ENCODE results near the gene PCDHGB3. TPM values are rescaled to one million over a fixed set of nuclear protein-coding genes. Genes with fewer than 3 reads are reported as not detected.
A peak's percentile ranks its signal among the peaks of the same experiment; 100 is the strongest.
"Not testable (repeated sequence)": the region's sequence is repeated elsewhere in the genome, so short reads cannot be mapped to it uniquely, and the experiment has no call there.

The PCDHGB3 gene
- polyA plus RNA-seq, 1 of the 3 experiments (the other 2 are of a cell fraction), result 0.53 TPM

DNA sequence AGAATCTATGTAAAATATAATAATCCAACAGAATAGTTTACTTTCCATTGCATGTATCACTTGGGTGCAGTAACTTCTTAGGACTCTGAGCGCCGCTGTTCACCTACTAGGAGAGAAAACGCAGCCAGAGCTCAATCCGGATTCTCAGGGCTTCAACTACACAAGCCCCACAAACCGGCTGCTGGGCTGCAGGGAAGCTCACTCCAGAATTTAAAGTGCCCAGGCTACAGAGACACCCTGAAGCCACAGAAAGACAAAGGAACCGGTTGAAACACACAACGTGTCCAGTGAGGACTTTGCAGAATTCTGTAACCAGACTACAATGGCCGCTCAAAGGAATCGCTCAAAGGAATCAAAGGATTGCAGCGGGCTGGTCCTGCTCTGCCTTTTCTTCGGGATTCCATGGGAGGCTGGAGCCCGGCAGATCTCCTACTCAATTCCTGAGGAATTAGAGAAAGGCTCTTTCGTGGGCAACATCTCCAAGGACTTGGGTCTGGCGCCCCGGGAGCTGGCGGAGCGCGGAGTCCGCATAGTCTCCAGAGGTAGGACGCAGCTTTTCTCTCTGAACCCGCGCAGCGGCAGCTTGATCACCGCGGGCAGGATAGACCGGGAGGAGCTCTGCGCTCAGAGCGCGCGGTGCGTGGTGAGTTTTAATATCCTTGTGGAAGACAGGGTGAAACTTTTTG lies 43.0 kb downstream of the PCDHGB3 start, which contains the start of gene PCDHGA10:
PCDHGA10 (plus strand) TSS at position 134 of the 686 bp plus-strand sequence; CDS start at position 323, 189 bp downstream.
- ChIA-PET CTCF (interaction anchor here (0.9 to 2.5 kb wide), 5 partner anchors 105 to 328 kb away, joined by 3 to 11 read pairs (median 4); no protein-coding TSS in a partner anchor), POLR2A (no interaction called here)
- Histone ChIP-seq H3K9ac (no peak within 1 kb of the TSS), H3K4me2 (no peak within 1 kb of the TSS), H3K4me1 (ENCODE audit: control insufficient read depth in 1 of 2, insufficient read depth in 2 of 2, low read depth in 1 of 2, low read length in 1 of 2) (no peaks in the 10 kb centered on the region), H3K79me2 (ENCODE audit: insufficient read depth) (no peaks in the 10 kb centered on the region), H3K27me3 (ENCODE audit: insufficient read depth) (no peaks in the 10 kb centered on the region), H3K9me3 (no peaks in the 10 kb centered on the region), H3K27ac (ENCODE audit: low read depth in 2 of 2, low read length in 1 of 2) (no peak within 1 kb of the TSS), H3K9me2 (no peaks in the 10 kb centered on the region), H3F3A (replicated peaks; ENCODE audit: insufficient read depth) (peaks cover 4% of the 10 kb centered on the region), H3K36me3 (replicated peaks in 1 of 2; ENCODE audit: control insufficient read depth in 1 of 2, insufficient read depth in 2 of 2, low read length in 1 of 2) (no peaks in the 10 kb centered on the region), H3K4me3 (ENCODE audit: low read depth in 2 of 2, low read length in 1 of 2) (peak within 1 kb of the TSS; percentile 22 to 28; a peak in 3 of 4 replicates), H2AFZ (ENCODE audit: low read depth) (no peak within 1 kb of the TSS), H4K20me1 (ENCODE audit: insufficient read depth) (no peaks in the 10 kb centered on the region)
- DNase-seq, result no peak
- WGBS (ENCODE audit: low lambda C conversion rate), result 85% methylated on average over 31 of the region's 31 CpGs
- TF ChIP-seq SMC3 (IDR thresholded peaks at IDR 0.05; ENCODE audit: low read depth, low read length) (peak; percentile 26; the same call in 1 of the 2 replicates), FOXJ3 (CRISPR knock-in tag; IDR thresholded peaks at IDR 0.05) (no peak), RAD21 (IDR thresholded peaks at IDR 0.05; ENCODE audit: low read length) (peak; percentile 47)
- TF ChIP-seq, protein P1, sequence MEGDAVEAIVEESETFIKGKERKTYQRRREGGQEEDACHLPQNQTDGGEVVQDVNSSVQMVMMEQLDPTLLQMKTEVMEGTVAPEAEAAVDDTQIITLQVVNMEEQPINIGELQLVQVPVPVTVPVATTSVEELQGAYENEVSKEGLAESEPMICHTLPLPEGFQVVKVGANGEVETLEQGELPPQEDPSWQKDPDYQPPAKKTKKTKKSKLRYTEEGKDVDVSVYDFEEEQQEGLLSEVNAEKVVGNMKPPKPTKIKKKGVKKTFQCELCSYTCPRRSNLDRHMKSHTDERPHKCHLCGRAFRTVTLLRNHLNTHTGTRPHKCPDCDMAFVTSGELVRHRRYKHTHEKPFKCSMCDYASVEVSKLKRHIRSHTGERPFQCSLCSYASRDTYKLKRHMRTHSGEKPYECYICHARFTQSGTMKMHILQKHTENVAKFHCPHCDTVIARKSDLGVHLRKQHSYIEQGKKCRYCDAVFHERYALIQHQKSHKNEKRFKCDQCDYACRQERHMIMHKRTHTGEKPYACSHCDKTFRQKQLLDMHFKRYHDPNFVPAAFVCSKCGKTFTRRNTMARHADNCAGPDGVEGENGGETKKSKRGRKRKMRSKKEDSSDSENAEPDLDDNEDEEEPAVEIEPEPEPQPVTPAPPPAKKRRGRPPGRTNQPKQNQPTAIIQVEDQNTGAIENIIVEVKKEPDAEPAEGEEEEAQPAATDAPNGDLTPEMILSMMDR (IDR thresholded peaks at IDR 0.05), result peak; percentile 54

DNA sequence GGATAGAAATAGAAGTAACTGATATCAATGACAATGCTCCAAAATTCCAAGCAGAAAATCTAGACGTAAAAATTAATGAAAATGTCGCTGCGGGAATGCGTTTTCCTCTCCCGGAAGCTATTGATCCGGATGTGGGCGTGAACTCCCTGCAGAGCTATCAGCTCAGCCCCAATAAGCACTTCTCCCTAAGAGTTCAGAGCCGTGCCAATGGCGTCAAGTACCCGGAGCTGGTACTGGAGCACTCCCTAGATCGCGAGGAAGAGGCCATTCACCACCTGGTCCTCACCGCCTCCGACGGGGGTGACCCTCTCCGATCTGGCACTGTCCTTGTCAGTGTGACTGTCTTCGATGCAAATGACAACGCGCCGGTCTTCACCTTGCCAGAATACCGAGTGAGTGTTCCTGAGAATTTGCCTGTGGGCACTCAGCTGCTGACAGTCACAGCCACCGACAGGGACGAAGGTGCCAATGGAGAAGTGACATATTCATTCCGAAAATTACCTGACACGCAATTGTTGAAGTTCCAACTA lies 43.6 kb downstream of the PCDHGB3 start:
- Histone ChIP-seq H3K79me2 (ENCODE audit: insufficient read depth) (no peaks in the 10 kb centered on the region), H3K27ac (ENCODE audit: low read depth in 2 of 2, low read length in 1 of 2) (no peak overlapping the region), H3K9ac (no peak overlapping the region), H3K4me3 (ENCODE audit: low read depth in 2 of 2, low read length in 1 of 2) (no peak overlapping the region; a peak in 2 of 4 replicates), H3K36me3 (replicated peaks in 1 of 2; ENCODE audit: control insufficient read depth in 1 of 2, insufficient read depth in 2 of 2, low read length in 1 of 2) (no peaks in the 10 kb centered on the region), H3K27me3 (ENCODE audit: insufficient read depth) (no peaks in the 10 kb centered on the region), H3K9me3 (no peaks in the 10 kb centered on the region), H3K4me2 (no peak overlapping the region), H2AFZ (ENCODE audit: low read depth) (no peak overlapping the region), H3K9me2 (no peaks in the 10 kb centered on the region), H3F3A (replicated peaks; ENCODE audit: insufficient read depth) (peaks cover 4% of the 10 kb centered on the region), H3K4me1 (ENCODE audit: control insufficient read depth in 1 of 2, insufficient read depth in 2 of 2, low read depth in 1 of 2, low read length in 1 of 2) (no peaks in the 10 kb centered on the region; a peak in 1 of 4 replicates), H4K20me1 (ENCODE audit: insufficient read depth) (no peaks in the 10 kb centered on the region)
- DNase-seq, result no peak
- CTCF ChIA-PET, result interaction anchor here (0.9 to 2.5 kb wide), 5 partner anchors 11 to 329 kb away, joined by 3 to 11 read pairs (median 4); no protein-coding TSS in a partner anchor
- TF ChIP-seq, protein P1 (IDR thresholded peaks at IDR 0.05), result no peak
- TF ChIP-seq TCF12 (IDR thresholded peaks at IDR 0.05), result no peak
- TF ChIP-seq, protein P2, sequence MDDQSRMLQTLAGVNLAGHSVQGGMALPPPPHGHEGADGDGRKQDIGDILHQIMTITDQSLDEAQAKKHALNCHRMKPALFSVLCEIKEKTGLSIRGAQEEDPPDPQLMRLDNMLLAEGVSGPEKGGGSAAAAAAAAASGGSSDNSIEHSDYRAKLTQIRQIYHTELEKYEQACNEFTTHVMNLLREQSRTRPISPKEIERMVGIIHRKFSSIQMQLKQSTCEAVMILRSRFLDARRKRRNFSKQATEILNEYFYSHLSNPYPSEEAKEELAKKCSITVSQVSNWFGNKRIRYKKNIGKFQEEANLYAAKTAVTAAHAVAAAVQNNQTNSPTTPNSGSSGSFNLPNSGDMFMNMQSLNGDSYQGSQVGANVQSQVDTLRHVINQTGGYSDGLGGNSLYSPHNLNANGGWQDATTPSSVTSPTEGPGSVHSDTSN (IDR thresholded peaks at IDR 0.05), result no peak
- TF ChIP-seq JUND (IDR thresholded peaks at IDR 0.05), result no peak
- no peak for TF ChIP-seq YY1 (IDR thresholded peaks at IDR 0.05; ENCODE audit: low read depth)
- TF ChIP-seq TEAD4 (IDR thresholded peaks at IDR 0.05; ENCODE audit: borderline replicate concordance, insufficient read depth), result no peak
- TF ChIP-seq SIN3A (IDR thresholded peaks at IDR 0.05; ENCODE audit: borderline replicate concordance, low read depth, low read length), result no peak
- TF ChIP-seq, protein P3, sequence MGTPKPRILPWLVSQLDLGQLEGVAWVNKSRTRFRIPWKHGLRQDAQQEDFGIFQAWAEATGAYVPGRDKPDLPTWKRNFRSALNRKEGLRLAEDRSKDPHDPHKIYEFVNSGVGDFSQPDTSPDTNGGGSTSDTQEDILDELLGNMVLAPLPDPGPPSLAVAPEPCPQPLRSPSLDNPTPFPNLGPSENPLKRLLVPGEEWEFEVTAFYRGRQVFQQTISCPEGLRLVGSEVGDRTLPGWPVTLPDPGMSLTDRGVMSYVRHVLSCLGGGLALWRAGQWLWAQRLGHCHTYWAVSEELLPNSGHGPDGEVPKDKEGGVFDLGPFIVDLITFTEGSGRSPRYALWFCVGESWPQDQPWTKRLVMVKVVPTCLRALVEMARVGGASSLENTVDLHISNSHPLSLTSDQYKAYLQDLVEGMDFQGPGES (IDR thresholded peaks at IDR 0.05; ENCODE audit: low read depth, low read length), result no peak
- no peak for TF ChIP-seq NRF1 (IDR thresholded peaks at IDR 0.05; ENCODE audit: low read depth, low read length)
- TF ChIP-seq RCOR1 (IDR thresholded peaks at IDR 0.05; ENCODE audit: low read length), result no peak
- POLR2A ChIA-PET, result no interaction called here
- WGBS (ENCODE audit: low lambda C conversion rate), result 92% methylated on average over 23 of the region's 25 CpGs

DNA sequence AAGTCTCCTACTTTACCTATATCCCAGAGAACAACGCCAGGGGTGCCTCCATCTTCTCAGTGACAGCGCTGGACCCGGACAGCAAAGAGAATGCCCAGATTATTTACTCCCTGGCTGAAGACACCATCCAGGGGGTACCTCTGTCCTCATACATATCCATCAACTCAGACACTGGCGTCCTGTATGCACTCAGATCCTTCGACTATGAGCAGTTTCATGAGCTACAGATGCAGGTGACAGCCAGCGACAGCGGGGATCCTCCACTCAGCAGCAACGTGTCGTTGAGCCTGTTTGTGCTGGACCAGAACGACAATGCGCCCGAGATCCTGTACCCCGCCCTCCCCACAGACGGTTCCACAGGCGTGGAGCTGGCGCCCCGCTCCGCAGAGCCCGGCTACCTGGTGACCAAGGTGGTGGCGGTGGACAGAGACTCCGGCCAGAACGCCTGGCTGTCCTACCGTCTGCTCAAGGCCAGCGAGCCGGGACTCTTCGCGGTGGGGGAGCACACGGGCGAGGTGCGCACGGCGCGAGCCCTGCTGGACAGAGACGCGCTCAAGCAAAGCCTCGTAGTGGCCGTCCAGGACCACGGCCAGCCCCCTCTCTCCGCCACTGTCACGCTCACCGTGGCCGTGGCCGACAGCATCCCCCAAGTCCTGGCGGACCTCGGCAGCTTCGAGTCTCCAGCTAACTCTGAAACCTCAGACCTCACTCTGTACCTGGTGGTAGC lies 44.7 kb downstream of the PCDHGB3 start:
- H3K9ac ChIP-seq; H3K27ac ChIP-seq (ENCODE audit: low read depth in 2 of 2, low read length in 1 of 2); POLR2A ChIA-PET; H3K27me3 ChIP-seq (ENCODE audit: insufficient read depth); H3K4me2 ChIP-seq; H3K4me1 ChIP-seq (ENCODE audit: control insufficient read depth in 1 of 2, insufficient read depth in 2 of 2, low read depth in 1 of 2, low read length in 1 of 2); H3K4me3 ChIP-seq (ENCODE audit: low read depth in 2 of 2, low read length in 1 of 2); H3K79me2 ChIP-seq (ENCODE audit: insufficient read depth); H3K9me2 ChIP-seq; H3F3A ChIP-seq (replicated peaks; ENCODE audit: insufficient read depth); DNase-seq; H3K36me3 ChIP-seq (replicated peaks in 1 of 2; ENCODE audit: control insufficient read depth in 1 of 2, insufficient read depth in 2 of 2, low read length in 1 of 2); H4K20me1 ChIP-seq (ENCODE audit: insufficient read depth); H3K9me3 ChIP-seq; H2AFZ ChIP-seq (ENCODE audit: low read depth): not testable (repeated sequence)
- CTCF ChIA-PET, result interaction anchor here (0.7 to 2.5 kb wide), 3 partner anchors 9 to 149 kb away, joined by 3 to 9 read pairs (median 5); no protein-coding TSS in a partner anchor
- WGBS (ENCODE audit: low lambda C conversion rate), result 86% methylated on average over 25 of the region's 46 CpGs

All from SK-N-SH (cell line).